Chondrocyte (in vitro differentiated cells): ENCODE results near the gene PI4K2A. TPM values are rescaled to one million over a fixed set of nuclear protein-coding genes. Genes with fewer than 3 reads are reported as not detected.
"Not testable (repeated sequence)": the region's sequence is repeated elsewhere in the genome, so short reads cannot be mapped to it uniquely, and the experiment has no call there.

ENCODE experiments used
- DNase-seq: peaks from one replicate; pipeline ENCODE4 v3.0.0; 2021; ENCODE audit warnings: mixed read lengths, low spot score
- H3K27ac Mint-ChIP-seq: one replicate; pipeline ENCODE4 v1.8.0; 2021; ENCODE audit warnings: mild to moderate bottlenecking, moderate library complexity, mixed read lengths; ENCODE audit not compliant: unreplicated experiment
- H3K27me3 Mint-ChIP-seq: 2 replicates; pipeline ENCODE4 v1.8.0; 2021; ENCODE audit warnings: low read depth, mixed read lengths
- H3K36me3 Mint-ChIP-seq: 2 replicates; pipeline ENCODE4 v1.8.0; 2021; ENCODE audit warnings: low read depth, mixed read lengths
- H3K4me1 Mint-ChIP-seq: 2 replicates; pipeline ENCODE4 v1.8.0; 2021; ENCODE audit warnings: low read depth, mild to moderate bottlenecking, mixed read lengths
- H3K4me3 Mint-ChIP-seq: one replicate; pipeline ENCODE4 v1.8.0; 2021; ENCODE audit warnings: mild to moderate bottlenecking, moderate library complexity, mixed read lengths; ENCODE audit not compliant: unreplicated experiment
- H3K9me3 Mint-ChIP-seq: 2 replicates; pipeline ENCODE4 v1.8.0; 2021; ENCODE audit warnings: low read depth, mixed read lengths
- CTCF ChIP-seq: fragments of 200-600 bp; sonication (generic); IDR thresholded peaks from 2 replicates; pipeline ENCODE4 v1.5.0; 2021; ENCODE audit warnings: antibody characterized with exemption, mild to moderate bottlenecking, moderate library complexity
- total RNA-seq: library from RNA; stranded (reverse); gene quantifications from 3 replicates; pipeline ENCODE4 v1.2.1, GENCODE V29; 2021

The PI4K2A gene
- total RNA-seq, 1 donor from 2014 or later, result 20.1 TPM

GRCh38 chr10:97687785-97688781, 47.6 kb downstream of the PI4K2A start:
- peak overlapping the region; percentile 94 for H3K27ac Mint-ChIP-seq

GRCh38 chr10:97689559-97690020, 49.1 kb downstream of the PI4K2A start:
- H3K4me3 Mint-ChIP-seq, result no peak overlapping the region
- peak overlapping the region; percentile 45 for H3K27ac Mint-ChIP-seq
- DNase-seq, result peak; percentile 36

More at GRCh38 chr10:97687785-97688781, 47.6 kb downstream of the PI4K2A start:
- no peaks in the 10 kb centered on the region for H3K36me3 Mint-ChIP-seq
- no peak for DNase-seq
- TF ChIP-seq CTCF, result no peak
- peaks cover 55% of the 10 kb centered on the region for H3K4me1 Mint-ChIP-seq
- H3K4me3 Mint-ChIP-seq, result peak overlapping the region; percentile 77
- H3K27me3 Mint-ChIP-seq, result no peaks in the 10 kb centered on the region
- peaks cover 3% of the 10 kb centered on the region for H3K9me3 Mint-ChIP-seq

GRCh38 chr10:97690133-97690532, 49.7 kb downstream of the PI4K2A start:
- TF ChIP-seq CTCF, result no peak
- Mint-ChIP-seq H3K27me3 (no peaks in the 10 kb centered on the region), H3K9me3 (peaks cover 3% of the 10 kb centered on the region), H3K36me3 (no peaks in the 10 kb centered on the region), H3K4me1 (peaks cover 37% of the 10 kb centered on the region), H3K27ac (peak overlapping the region; percentile 43), H3K4me3 (no peak overlapping the region)
- DNase-seq, result no peak

More at GRCh38 chr10:97689559-97690020, 49.1 kb downstream of the PI4K2A start:
- H3K27me3 Mint-ChIP-seq, result no peaks in the 10 kb centered on the region
- no peak for TF ChIP-seq CTCF
- peaks cover 3% of the 10 kb centered on the region for H3K9me3 Mint-ChIP-seq
- H3K4me1 Mint-ChIP-seq, result peaks cover 42% of the 10 kb centered on the region
- no peaks in the 10 kb centered on the region for H3K36me3 Mint-ChIP-seq

GRCh38 chr10:97698072-97698655, 57.7 kb downstream of the PI4K2A start:
- H3K27ac Mint-ChIP-seq, result not testable (repeated sequence)

GRCh38 chr10:97701438-97702069, 61.1 kb downstream of the PI4K2A start:
- DNase-seq, result peak; percentile 40

More at GRCh38 chr10:97698072-97698655, 57.7 kb downstream of the PI4K2A start:
- H3K27me3 Mint-ChIP-seq, DNase-seq, H3K36me3 Mint-ChIP-seq, H3K4me3 Mint-ChIP-seq, H3K9me3 Mint-ChIP-seq, H3K4me1 Mint-ChIP-seq: not testable (repeated sequence)

More at GRCh38 chr10:97701438-97702069, 61.1 kb downstream of the PI4K2A start:
- no peaks in the 10 kb centered on the region for H3K4me1 Mint-ChIP-seq
- H3K27me3 Mint-ChIP-seq, result no peaks in the 10 kb centered on the region
- peak; percentile 93 for TF ChIP-seq CTCF
- no peak overlapping the region for H3K4me3 Mint-ChIP-seq
- H3K27ac Mint-ChIP-seq, result no peak overlapping the region
- no peaks in the 10 kb centered on the region for H3K9me3 Mint-ChIP-seq
- no peaks in the 10 kb centered on the region for H3K36me3 Mint-ChIP-seq
